ENCODE results near the gene GRHPR. TPM values are rescaled to one million over a fixed set of nuclear protein-coding genes. Genes with fewer than 3 reads are reported as not detected.

The GRHPR gene
- total and polyA plus RNA-seq, 10 of the 15 experiments (the other 5 are each of a cell fraction or from before 2014, with no cell fraction given): 52.4 to 194 (median 126) TPM

DNA sequence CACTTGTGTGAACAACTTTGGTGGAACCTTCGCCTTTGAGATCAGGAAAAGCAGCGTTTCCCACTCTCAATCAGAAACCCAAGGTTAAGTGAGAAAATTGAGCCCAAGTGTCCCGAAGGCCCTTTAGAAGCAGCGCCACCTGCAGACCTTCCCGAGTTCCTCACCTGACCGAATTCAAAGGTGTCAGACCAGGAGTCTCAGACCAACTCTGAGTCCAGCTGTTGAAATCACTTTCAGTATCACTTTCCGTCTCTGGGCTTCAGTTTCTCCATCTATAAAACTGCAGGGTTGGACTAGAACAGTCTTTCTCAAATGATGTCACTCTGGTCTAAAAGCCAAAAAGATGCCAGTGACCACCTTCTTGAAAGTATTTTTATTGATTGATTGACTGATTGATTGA, 31.7 kb upstream of the GRHPR start (continued):
- TF ChIP-seq, protein P1, sequence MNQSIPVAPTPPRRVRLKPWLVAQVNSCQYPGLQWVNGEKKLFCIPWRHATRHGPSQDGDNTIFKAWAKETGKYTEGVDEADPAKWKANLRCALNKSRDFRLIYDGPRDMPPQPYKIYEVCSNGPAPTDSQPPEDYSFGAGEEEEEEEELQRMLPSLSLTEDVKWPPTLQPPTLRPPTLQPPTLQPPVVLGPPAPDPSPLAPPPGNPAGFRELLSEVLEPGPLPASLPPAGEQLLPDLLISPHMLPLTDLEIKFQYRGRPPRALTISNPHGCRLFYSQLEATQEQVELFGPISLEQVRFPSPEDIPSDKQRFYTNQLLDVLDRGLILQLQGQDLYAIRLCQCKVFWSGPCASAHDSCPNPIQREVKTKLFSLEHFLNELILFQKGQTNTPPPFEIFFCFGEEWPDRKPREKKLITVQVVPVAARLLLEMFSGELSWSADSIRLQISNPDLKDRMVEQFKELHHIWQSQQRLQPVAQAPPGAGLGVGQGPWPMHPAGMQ (IDR thresholded peaks at IDR 0.05; ENCODE audit: borderline replicate concordance): no peak
- no peak; the same call in 1 of the 2 replicates for TF ChIP-seq DPF2 (IDR thresholded peaks at IDR 0.05)
- no peak for TF ChIP-seq CHD4 (IDR thresholded peaks at IDR 0.05)
- TF ChIP-seq MEF2B (IDR thresholded peaks at IDR 0.05; ENCODE audit: partially characterized antibody, poor library complexity, severe bottlenecking): peak; percentile 42
- TF ChIP-seq, protein P2, sequence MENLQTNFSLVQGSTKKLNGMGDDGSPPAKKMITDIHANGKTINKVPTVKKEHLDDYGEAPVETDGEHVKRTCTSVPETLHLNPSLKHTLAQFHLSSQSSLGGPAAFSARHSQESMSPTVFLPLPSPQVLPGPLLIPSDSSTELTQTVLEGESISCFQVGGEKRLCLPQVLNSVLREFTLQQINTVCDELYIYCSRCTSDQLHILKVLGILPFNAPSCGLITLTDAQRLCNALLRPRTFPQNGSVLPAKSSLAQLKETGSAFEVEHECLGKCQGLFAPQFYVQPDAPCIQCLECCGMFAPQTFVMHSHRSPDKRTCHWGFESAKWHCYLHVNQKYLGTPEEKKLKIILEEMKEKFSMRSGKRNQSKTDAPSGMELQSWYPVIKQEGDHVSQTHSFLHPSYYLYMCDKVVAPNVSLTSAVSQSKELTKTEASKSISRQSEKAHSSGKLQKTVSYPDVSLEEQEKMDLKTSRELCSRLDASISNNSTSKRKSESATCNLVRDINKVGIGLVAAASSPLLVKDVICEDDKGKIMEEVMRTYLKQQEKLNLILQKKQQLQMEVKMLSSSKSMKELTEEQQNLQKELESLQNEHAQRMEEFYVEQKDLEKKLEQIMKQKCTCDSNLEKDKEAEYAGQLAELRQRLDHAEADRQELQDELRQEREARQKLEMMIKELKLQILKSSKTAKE (IDR thresholded peaks at IDR 0.05; ENCODE audit: low read depth, poor library complexity, severe bottlenecking): peak; percentile 96
- peak; percentile 57; the same call in 1 of the 2 replicates for TF ChIP-seq NFIC (IDR thresholded peaks at IDR 0.05; ENCODE audit: low read depth, low read length)
- TF ChIP-seq RCOR1 (conservative IDR thresholded peaks at IDR 0.05; ENCODE audit: low read depth, low read length): no peak
- no peak for TF ChIP-seq NR2C2 (IDR thresholded peaks at IDR 0.05; ENCODE audit: borderline replicate concordance, control insufficient read depth, insufficient read length, low read depth)
- 0 out of 2 replicates have a peak, but pooled peaks have one; percentile 64 for TF ChIP-seq FOXM1 (IDR thresholded peaks at IDR 0.05; ENCODE audit: low read depth, low read length)
- peak; percentile 80 to 83 for TF ChIP-seq IKZF2 (IDR thresholded peaks at IDR 0.05)
- TF ChIP-seq ZNF384 (IDR thresholded peaks at IDR 0.05; ENCODE audit: borderline replicate concordance, low read depth, low read length): no peak
- TF ChIP-seq ZNF217 (IDR thresholded peaks at IDR 0.05): no peak
- TF ChIP-seq, protein P3, sequence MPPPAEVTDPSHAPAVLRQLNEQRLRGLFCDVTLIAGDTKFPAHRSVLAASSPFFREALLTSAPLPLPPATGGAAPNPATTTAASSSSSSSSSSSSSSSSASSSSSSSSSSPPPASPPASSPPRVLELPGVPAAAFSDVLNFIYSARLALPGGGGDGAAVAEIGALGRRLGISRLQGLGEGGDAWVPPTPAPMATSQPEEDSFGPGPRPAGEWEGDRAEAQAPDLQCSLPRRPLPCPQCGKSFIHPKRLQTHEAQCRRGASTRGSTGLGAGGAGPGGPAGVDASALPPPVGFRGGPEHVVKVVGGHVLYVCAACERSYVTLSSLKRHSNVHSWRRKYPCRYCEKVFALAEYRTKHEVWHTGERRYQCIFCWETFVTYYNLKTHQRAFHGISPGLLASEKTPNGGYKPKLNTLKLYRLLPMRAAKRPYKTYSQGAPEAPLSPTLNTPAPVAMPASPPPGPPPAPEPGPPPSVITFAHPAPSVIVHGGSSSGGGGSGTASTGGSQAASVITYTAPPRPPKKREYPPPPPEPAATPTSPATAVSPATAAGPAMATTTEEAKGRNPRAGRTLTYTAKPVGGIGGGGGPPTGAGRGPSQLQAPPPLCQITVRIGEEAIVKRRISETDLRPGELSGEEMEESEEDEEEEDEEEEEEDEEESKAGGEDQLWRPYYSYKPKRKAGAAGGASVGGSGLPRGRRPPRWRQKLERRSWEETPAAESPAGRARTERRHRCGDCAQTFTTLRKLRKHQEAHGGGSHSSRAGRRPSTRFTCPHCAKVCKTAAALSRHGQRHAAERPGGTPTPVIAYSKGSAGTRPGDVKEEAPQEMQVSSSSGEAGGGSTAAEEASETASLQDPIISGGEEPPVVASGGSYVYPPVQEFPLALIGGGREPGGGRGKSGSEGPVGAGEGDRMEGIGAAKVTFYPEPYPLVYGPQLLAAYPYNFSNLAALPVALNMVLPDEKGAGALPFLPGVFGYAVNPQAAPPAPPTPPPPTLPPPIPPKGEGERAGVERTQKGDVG (CRISPR knock-in tag; IDR thresholded peaks at IDR 0.05): no peak
- TF ChIP-seq KAT2A (conservative IDR thresholded peaks at IDR 0.05; ENCODE audit: control insufficient read depth, low read depth, low read length): no peak
- TF ChIP-seq MTA2 (IDR thresholded peaks at IDR 0.05; ENCODE audit: low read depth): no peak; the same call in 1 of the 2 replicates
- no peak for TF ChIP-seq HDAC6 (IDR thresholded peaks at IDR 0.05; ENCODE audit: unreplicated experiment)
- TF ChIP-seq ZNF24 (IDR thresholded peaks at IDR 0.05): no peak
- no peak for TF ChIP-seq PML (IDR thresholded peaks at IDR 0.05; ENCODE audit: low read length)
- TF ChIP-seq TBL1XR1 (IDR thresholded peaks at IDR 0.05; ENCODE audit: low read depth, low read length): no peak
- TF ChIP-seq, protein P4, sequence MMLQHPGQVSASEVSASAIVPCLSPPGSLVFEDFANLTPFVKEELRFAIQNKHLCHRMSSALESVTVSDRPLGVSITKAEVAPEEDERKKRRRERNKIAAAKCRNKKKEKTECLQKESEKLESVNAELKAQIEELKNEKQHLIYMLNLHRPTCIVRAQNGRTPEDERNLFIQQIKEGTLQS (IDR thresholded peaks at IDR 0.05; ENCODE audit: borderline replicate concordance, extremely low read depth, low read depth, low read length): no peak
- TF ChIP-seq, protein P5, sequence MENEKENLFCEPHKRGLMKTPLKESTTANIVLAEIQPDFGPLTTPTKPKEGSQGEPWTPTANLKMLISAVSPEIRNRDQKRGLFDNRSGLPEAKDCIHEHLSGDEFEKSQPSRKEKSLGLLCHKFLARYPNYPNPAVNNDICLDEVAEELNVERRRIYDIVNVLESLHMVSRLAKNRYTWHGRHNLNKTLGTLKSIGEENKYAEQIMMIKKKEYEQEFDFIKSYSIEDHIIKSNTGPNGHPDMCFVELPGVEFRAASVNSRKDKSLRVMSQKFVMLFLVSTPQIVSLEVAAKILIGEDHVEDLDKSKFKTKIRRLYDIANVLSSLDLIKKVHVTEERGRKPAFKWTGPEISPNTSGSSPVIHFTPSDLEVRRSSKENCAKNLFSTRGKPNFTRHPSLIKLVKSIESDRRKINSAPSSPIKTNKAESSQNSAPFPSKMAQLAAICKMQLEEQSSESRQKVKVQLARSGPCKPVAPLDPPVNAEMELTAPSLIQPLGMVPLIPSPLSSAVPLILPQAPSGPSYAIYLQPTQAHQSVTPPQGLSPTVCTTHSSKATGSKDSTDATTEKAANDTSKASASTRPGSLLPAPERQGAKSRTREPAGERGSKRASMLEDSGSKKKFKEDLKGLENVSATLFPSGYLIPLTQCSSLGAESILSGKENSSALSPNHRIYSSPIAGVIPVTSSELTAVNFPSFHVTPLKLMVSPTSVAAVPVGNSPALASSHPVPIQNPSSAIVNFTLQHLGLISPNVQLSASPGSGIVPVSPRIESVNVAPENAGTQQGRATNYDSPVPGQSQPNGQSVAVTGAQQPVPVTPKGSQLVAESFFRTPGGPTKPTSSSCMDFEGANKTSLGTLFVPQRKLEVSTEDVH (IDR thresholded peaks at IDR 0.05; ENCODE audit: low read depth, partially characterized antibody): no peak
- TF ChIP-seq MXI1 (IDR thresholded peaks at IDR 0.05; ENCODE audit: low read depth, low read length): no peak

Measured in GM12878 (cell line).